Inflammatory macrophage (primary cell): ENCODE data around the gene LARGE1.

Source experiments
- DNase-seq, 2 donors: peaks; one replicate each; pipeline ENCODE4 v3.0.0-alpha.2; 2020 to 2022

LARGE1 gene

GRCh38 chr22:33288078-33288477 is 632.2 kb downstream of the LARGE1 start:
- no peak for DNase-seq

- DNase-seq, result no peak
Observed at GRCh38 chr22:33275073-33275443, 645.2 kb downstream of the LARGE1 start.

GRCh38 chr22:33274214-33275072 is 645.8 kb downstream of the LARGE1 start:
- DNase-seq, result peak in 1 of 2 donors; percentile 10

DNA sequence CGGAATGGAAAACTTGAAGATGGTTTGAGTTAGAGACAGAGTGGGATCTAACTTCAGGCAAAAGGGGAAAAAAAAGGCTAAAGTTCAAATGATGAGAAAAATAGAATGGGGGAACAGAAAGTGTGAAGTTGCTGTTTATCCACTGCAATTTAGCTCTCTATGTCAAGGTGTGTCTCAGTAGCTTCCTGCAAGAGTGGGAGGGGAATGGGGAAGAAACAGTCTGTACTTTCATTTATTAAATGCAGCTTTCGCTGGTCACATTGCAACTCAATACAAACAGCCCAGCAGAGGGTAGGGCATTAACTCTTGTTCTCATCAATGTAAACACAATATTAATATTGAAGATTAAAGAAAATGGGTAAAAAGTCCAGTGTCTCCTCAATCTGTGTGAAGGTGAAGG is 647.4 kb downstream of the LARGE1 start:
- no peak for DNase-seq

GRCh38 chr22:33272180-33272579 is 648.1 kb downstream of the LARGE1 start:
- DNase-seq, result no peak

DNA sequence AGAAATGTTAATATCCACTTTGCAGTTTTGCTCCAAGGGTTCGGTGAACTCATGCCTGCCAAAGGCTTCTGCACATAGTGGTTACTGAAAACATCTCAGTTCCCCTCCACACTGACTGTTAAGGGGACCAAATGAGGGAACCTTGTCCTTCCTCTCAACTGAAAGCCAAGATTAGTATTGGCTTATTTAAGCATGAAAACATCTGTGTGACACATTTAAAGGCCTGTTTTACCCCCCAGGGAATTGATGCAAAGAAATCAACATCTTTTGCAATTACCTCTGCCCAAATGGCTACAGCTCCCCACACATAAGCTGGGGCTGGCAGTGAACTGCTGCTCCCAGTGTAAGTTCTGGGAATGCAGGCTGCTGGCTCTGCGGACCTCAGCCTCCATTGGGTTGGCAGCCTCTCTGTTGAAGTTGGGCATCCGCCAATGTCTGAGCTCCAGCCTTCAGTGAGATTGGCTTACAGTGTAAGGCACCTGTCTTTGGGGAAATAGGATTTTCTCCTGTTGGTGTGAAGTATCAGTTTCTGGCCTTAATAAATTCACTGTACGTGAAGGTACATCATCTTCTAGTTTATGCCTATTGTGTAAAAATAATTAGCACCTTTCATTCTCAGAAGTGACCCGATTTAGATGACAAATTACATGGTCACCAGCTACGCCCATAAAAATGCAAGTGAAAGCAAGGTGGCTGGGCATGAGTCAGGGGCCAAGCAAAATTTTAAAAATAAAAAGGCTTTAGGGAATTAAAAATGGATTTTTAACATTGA is 648.7 kb downstream of the LARGE1 start:
- no peak for DNase-seq

- DNase-seq, result no peak
Observed at GRCh38 chr22:33270596-33270995, 649.7 kb downstream of the LARGE1 start.

- DNase-seq, result no peak
Observed at GRCh38 chr22:33261699-33262098, 658.6 kb downstream of the LARGE1 start.

DNA sequence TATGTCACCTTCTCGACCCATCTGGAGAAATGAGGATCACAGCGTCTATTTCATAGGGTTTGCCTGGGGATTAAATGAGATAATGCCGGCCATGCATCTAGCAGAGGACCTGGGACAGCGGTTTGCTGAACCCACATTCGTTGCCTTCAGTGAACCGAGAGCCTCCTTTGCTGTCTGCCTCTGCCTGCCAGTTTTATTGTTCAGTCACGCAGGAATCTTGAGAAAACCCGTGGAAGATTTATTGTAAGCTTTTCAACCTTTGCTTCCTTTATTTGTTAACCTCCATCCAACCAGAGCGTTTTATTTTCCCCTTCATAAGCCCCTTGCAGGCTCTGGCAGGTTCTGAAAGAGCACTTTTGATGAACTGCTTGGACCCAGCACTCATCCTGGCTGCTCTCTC is 659.8 kb downstream of the LARGE1 start:
- DNase-seq, result no peak

- no peak for DNase-seq
Observed at GRCh38 chr22:33255791-33256190, 664.5 kb downstream of the LARGE1 start.

DNA sequence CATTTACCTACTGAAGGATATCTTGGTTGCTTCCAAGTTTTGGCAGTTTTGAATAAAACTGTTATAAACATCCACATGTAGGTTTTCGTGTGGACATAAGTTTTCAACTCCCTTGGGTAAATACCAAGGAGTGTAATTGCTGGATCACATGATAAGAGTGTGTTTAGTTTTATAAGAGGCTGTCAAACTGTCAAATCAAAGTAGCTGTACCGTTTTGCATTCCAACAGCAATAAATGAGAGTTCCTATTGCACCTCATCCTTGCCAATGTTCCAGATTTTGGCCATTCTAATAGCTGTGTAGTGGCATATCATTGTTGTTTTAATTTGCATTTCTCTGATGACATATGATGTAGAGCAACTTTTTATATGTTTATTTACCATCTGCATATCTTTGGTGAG is 671.3 kb downstream of the LARGE1 start:
- no peak for DNase-seq

DNA sequence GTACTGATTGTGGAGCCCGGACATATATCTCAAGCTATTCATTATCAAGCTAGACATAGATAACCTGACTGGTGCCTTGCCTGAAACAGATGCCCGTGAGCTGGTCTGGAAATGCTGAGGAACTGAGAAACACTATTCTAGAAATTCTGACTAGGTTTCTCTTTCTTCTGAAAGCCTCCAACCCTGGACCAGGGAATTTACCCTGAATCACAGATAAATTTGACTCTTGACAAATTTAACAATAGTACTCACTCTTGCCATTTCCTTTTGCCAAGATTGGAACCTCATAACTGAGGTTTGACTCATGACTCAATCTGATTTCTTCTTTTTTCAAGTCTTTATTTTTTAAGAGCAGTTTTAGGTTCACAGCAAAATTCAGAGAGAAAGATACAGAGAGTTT is 672.5 kb downstream of the LARGE1 start:
- no peak for DNase-seq

DNA sequence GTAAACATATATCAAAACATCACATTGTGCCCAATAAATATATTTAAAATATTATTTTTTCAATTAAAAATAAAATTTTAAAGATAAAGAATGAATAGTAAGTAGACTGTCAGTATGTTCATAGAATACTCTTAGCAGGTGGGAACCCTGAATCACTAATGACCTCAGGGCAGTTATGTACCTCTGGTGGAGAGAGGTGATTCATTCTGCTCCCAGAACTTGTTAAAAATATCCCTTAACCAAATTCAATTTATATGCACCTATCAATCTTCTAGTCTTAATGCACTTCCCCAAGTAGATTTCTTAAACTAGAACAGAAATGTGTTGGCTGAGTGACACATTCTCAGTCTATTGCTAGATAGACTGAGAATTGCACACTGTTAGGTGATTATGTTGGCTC is 678.2 kb downstream of the LARGE1 start:
- DNase-seq, result no peak

- DNase-seq, result no peak
Observed at GRCh38 chr22:33240888-33241475, 679.3 kb downstream of the LARGE1 start.

GRCh38 chr22:33232071-33232470 is 688.2 kb downstream of the LARGE1 start:
- DNase-seq, result no peak

GRCh38 chr22:33227791-33228190 is 692.5 kb downstream of the LARGE1 start:
- DNase-seq, result no peak

- DNase-seq, result no peak
Observed at GRCh38 chr22:33224841-33225240, 695.4 kb downstream of the LARGE1 start.
